ENCODE data around the gene ANKIB1. TPM values are rescaled to one million over a fixed set of nuclear protein-coding genes. Genes with fewer than 3 reads are reported as not detected.

The ANKIB1 gene
- total and polyA plus RNA-seq, 9 of the 15 experiments (the other 6 are each of a cell fraction or from before 2014, with no cell fraction given), result 5.9 to 25.2 (median 16.1) TPM

GRCh38 chr7:92259062-92259461 is 13.3 kb downstream of the ANKIB1 start (continued):
- TF ChIP-seq ZNF239 (CRISPR knock-in tag; IDR thresholded peaks at IDR 0.05), result no peak
- TF ChIP-seq ZNF146 (CRISPR knock-in tag; IDR thresholded peaks at IDR 0.05; ENCODE audit: unreplicated experiment), result no peak
- no peak for TF ChIP-seq ZBTB34 (CRISPR knock-in tag; IDR thresholded peaks at IDR 0.05)
- no peak for TF ChIP-seq ZNF431 (CRISPR knock-in tag; IDR thresholded peaks at IDR 0.05)
- no peak for TF ChIP-seq KAT7 (CRISPR knock-in tag; IDR thresholded peaks at IDR 0.05; ENCODE audit: borderline replicate concordance)

- peaks cover 48% of the 10 kb centered on the region; the same call in 2 of the 3 replicates for H3K79me2 ChIP-seq (ENCODE audit: control insufficient read depth, insufficient read depth, low read length)
- in situ Hi-C loops (cut with MboI), result no loop called here
- intact Hi-C loops (cut with micrococcal nuclease), result no loop called here
- H3K36me3 ChIP-seq (ENCODE audit: control insufficient read depth, insufficient read depth, low read length), result 0 out of 3 replicates have a peak, but pooled peaks cover 8% of the 10 kb centered on the region
- no peaks in the 10 kb centered on the region for H3K27me3 ChIP-seq (ENCODE audit: control insufficient read depth in 2 of 2, insufficient read depth in 2 of 2, low read length in 2 of 2)
- BruUV-seq (replicated peaks), result no TSS peak
- no peaks in the 10 kb centered on the region for H3K4me1 ChIP-seq (replicated peaks in 1 of 2; ENCODE audit: control insufficient read depth in 2 of 2, insufficient read depth in 2 of 2, low read length in 2 of 2)
- no peak overlapping the region for H3K4me3 ChIP-seq
- FAIRE-seq (no peak), ATAC-seq (no peak), DNase-seq (ENCODE audit: extremely low read depth in 1 of 4, low spot score in 3 of 4) (no peak)
- CTCF ChIA-PET (ENCODE audit: low intra/inter-chr PET ratio), result no interaction called here
- H3K4me2 ChIP-seq (ENCODE audit: insufficient read depth, low read length), result no peak overlapping the region
- no peaks in the 10 kb centered on the region for H3K9me1 ChIP-seq (ENCODE audit: control insufficient read depth, insufficient read depth, low read length)
- H4K20me1 ChIP-seq (replicated peaks; ENCODE audit: control insufficient read depth, insufficient read depth, low read length), result no peaks in the 10 kb centered on the region
- H3K9ac ChIP-seq (ENCODE audit: insufficient read depth in 1 of 2, low read depth in 2 of 2, low read length in 2 of 2), result no peak overlapping the region
- POLR2A ChIA-PET, result no interaction called here
- whole genome bisulfite sequencing (ENCODE audit: insufficient coverage, low coverage, missing lambda C conversion rate), result 76% methylated on average over 2 of the region's 2 CpGs
- no peak overlapping the region for H3K27ac ChIP-seq (ENCODE audit: extremely low read depth, low read depth, low read length)
- H3K9me3 ChIP-seq (replicated peaks; ENCODE audit: control insufficient read depth, insufficient read depth, low read depth, low read length), result no peaks in the 10 kb centered on the region; the same call in 1 of the 2 replicates
- no peak overlapping the region for H2AFZ ChIP-seq (ENCODE audit: low read depth, low read length)
- TF ChIP-seq ZNF239 (CRISPR knock-in tag; IDR thresholded peaks at IDR 0.05) (no peak), MEIS2 (IDR thresholded peaks at IDR 0.05; ENCODE audit: partially characterized antibody) (no peak), DPF2 (IDR thresholded peaks at IDR 0.05) (no peak), E2F6 (IDR thresholded peaks at IDR 0.05; ENCODE audit: borderline replicate concordance in 1 of 2, extremely low read depth in 1 of 2, insufficient read depth in 1 of 2, insufficient read length in 1 of 2, low read depth in 1 of 2, low read length in 1 of 2, poor library complexity in 1 of 2, severe bottlenecking in 1 of 2) (no peak), GATA2 (CRISPR knock-in tag; IDR thresholded peaks at IDR 0.05) (no peak), ZBTB11 (CRISPR knock-in tag; IDR thresholded peaks at IDR 0.05) (no peak), KDM1A (IDR thresholded peaks at IDR 0.05) (no peak), RNF2 (IDR thresholded peaks at IDR 0.05) (no peak), ZNF75A (CRISPR knock-in tag; IDR thresholded peaks at IDR 0.05) (no peak), SLC30A9 (CRISPR knock-in tag; IDR thresholded peaks at IDR 0.05) (no peak), ESRRA (IDR thresholded peaks at IDR 0.05; ENCODE audit: borderline replicate concordance, low read depth) (no peak)
Observed at GRCh38 chr7:92259610-92260247, 14.0 kb downstream of the ANKIB1 start.

Measured in K562 (cell line).